Activated CD4-positive, alpha-beta T cell treated with anti-CD3 and anti-CD28 coated beads, Interleukin-2, amount 50 U/mL, for 1 hour (primary cell): Measurements from ENCODE around the gene TAF1C.
"Not testable (repeated sequence)": the region's sequence is repeated elsewhere in the genome, so short reads cannot be mapped to it uniquely, and the experiment has no call there.

Source experiments
- DNase-seq: peaks from one replicate; pipeline ENCODE4 v3.0.0-alpha.2; 2020

TAF1C gene

GRCh38 chr16:84186685-84187437, at the start of gene TAF1C:
Gene TAF1C, minus strand, starts transcription at chr16:84187057. Its CDS starts 2,069 bp downstream, at chr16:84184988.
- DNase-seq, result peak; percentile 88

DNA sequence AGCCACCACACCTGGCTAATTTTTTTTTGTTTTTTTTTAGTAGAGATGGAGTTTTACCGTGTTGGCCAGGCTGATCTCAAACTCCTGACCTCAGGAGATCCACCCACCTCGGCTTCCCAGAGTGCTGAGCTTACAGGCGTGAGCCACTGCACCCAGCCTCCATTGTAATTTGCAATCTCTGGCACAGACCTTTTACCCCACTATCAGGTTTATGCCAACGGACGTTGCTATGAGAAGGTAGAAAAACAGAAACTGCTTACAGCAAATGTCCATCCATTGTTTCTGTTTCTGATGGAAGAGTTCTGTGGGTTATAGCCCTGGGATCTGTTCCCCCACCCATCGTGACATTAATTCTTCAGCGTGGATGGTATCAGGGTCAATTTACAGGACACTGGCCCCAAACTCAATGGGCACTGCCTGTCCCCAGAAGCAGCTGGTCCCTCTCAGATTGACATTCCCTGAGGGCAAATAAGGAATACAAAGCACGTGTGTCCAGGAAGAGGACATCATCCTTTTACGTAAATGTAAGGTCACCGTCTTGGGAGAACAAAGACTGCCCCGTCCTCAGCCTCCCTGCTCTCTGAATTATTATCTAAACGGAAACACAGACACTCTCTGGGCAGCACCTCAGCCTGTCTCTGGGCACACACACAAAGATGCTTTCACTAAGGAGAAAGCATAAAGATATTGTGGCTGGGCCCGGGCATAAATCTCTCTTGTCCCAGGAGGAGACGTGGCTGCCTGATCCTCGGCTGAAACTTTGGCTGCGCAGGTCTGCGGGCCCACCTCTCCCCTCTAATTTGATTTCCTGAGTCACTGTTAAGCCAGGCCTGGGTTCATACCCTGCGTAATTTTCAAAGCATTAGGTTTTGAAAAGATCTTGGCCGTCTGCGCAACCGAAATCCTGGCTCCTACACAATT, 47.7 kb upstream of the TAF1C start:
- no peak for DNase-seq

DNA sequence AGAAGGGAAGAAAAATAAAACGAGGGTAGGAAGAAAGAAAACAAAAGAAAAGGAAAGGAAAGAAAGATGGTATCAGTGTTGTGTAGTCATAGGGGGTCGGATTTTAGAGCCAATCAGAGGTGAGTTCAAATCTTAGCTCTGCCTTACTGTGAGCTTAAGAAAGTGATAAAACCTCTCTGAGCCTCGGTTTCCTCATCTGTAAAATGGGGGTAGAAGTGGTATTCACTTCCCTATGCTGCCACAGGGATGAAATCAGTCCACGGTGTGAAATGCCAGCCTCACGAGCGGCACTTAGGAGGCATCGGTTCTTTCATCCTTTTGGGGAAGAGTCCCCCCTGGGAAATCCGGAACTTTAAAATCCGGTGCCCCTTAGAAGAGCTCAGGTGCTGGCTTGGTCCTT, 46.9 kb upstream of the TAF1C start:
- no peak for DNase-seq

DNA sequence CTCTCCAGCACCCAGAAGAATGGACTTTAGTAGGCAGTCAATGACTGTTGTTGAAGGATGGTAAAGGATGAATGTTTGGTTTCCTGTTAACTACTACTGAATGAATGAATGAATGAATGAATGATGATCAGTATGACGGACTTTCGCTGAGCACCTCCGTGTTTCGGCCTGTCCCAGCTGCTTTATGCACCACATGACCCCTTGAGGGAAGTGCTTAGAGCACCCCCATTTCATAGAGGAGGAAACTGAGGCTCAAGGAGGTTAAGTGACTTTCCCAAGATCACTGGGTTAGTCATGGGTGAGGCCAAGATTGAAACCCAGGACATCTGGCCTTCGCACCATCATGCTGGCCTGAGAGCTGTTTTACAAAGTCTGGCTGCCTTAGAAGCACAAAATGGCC, 46.1 kb upstream of the TAF1C start:
- DNase-seq, result no peak

GRCh38 chr16:84232060-84232459, 45.2 kb upstream of the TAF1C start:
- no peak for DNase-seq

DNA sequence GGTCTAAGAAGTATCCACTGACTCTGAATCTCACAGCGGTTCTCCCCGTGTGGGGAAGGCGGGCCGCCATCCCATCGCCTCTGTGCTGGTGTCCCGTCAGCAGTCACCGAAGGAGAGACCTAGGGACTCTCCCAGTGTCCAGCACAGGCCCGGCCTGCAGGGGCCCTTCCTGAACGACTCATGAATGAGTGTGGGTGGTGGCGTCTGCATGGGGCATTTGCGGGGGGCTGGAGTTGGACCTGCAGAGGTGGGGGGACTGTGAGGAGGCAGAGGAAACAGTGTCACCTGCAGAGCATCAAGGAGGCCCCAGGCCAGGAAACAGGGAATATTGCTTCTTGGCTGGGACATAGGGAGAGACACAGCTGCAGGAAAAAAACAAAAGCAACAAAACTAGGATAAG, 42.6 kb upstream of the TAF1C start:
- DNase-seq, result no peak

- no peak for DNase-seq
Observed at GRCh38 chr16:84228256-84228838, 41.5 kb upstream of the TAF1C start.

GRCh38 chr16:84227548-84227947, 40.7 kb upstream of the TAF1C start:
- no peak for DNase-seq

DNA sequence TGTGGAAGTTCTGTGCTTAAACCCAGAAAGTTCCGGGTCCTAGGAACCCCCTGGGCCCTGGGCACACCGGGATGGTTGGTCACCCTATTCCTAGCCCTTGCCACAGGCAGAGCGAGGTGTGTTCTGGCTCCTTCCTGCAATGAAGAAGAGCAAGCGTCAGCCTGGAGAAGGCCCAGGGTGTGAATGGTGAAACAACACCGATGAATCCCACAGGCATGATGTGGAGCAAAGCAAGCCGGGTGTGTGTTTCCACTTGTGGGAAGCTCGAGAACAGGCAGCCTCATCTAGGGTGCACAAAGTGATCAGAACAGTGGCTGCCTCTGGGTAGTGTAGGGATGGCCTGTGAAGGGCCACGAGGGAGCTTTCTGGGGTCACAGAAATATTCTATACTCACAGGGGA, 39.2 kb upstream of the TAF1C start:
- no peak for DNase-seq

- no peak for DNase-seq
Observed at GRCh38 chr16:84225571-84225970, 38.7 kb upstream of the TAF1C start.

DNA sequence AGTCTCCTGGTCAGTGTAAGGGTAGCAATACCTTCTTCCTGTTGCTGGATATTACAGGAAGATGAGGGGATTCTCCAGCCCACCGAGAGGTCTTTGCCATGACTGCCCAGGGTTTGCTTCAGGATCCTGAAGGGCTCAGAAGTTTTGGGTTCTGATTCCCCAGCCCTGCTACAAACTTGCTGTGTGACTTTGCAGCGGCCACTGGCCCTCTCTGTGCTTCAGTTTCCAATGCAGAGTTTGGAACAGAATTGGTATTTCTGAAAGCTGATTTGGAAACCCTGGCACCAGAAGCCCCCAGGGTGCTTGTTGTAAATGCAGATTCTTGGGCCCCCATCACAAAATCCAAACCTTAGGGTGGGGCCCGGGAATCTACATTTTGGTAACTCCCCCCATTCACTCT, 38.3 kb upstream of the TAF1C start:
- no peak for DNase-seq

GRCh38 chr16:84224554-84224953, 37.7 kb upstream of the TAF1C start:
- no peak for DNase-seq

DNA sequence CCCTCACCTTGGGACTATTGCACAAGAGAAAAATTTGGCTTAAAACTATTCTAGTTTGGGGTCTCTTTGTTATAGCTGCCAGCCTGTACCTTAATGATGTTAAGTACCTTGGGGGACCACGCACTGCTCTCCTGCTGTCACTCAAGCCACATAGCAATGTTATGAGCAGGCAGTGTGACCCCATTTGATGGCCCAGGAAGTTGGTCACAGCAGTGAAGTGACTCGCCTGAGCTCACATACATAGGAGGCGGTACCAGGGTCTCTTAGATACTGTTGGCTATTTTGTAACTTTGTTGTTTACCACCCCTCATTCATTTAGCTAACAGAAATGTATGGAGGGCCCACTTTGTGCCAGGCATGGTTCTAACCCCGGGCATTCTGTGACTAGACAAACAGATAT, 36.6 kb upstream of the TAF1C start:
- DNase-seq, result no peak

GRCh38 chr16:84220851-84221250, 34.0 kb upstream of the TAF1C start:
- no peak for DNase-seq

DNA sequence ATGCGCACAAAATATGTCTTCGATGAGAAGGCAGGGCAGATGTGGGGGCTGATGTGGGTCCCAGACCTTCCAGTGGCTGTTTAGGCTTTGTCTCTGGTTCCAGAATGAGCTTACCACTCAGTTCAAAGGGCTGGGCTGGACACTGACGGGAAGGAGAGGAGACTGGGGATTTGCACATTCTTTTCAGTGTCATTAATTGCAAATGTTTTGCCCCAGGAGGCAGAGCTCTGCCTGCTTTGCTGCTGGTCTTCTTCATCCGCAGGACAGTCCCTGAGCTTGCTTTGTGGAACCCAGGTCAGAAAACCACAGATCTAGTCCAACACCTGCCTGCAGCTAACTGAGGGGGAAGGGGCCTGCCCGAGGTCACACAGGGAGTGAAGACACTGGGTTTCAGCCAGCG, 32.1 kb upstream of the TAF1C start:
- DNase-seq, result no peak

GRCh38 chr16:84218176-84218823, 31.4 kb upstream of the TAF1C start:
- DNase-seq, result no peak

GRCh38 chr16:84216144-84216543, 29.3 kb upstream of the TAF1C start:
- DNase-seq, result not testable (repeated sequence)

GRCh38 chr16:84215531-84215930, 28.7 kb upstream of the TAF1C start:
- no peak for DNase-seq

DNA sequence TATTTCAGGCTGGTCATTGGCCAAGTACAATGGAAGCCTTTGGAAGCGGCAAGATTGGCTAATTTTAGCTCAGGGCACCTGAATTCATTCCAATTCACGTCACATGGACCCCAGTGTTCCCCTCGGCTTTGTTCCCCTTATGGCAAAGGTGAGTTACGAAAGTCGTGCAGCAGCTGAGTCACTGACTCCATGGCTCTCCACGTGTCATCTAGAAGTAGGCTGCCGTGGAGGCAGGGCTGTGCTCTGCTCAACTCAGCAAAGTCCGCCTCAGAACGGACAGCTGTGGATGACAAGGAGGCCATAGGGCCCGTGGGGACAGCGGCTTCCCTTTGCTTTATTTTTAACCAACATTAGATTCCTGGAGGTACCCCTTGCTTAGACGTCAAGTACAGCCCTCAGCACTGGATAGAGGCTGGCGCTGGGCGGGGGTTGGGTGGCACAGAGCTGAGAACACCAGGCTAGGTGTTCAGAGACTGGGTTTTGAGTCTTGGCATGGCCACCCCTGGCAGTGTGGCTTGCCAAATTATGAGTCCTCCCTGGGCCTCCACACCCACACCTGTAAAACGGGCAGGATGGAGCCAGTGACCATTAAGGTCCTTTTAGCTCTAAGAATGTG, 27.7 kb upstream of the TAF1C start:
- DNase-seq, result no peak

GRCh38 chr16:84212631-84213030, 25.8 kb upstream of the TAF1C start:
- no peak for DNase-seq

- no peak for DNase-seq
Observed at GRCh38 chr16:84212154-84212553, 25.3 kb upstream of the TAF1C start.

GRCh38 chr16:84209989-84210388, 23.1 kb upstream of the TAF1C start:
- no peak for DNase-seq

- no peak for DNase-seq
Observed at GRCh38 chr16:84207879-84208278, 21.0 kb upstream of the TAF1C start.
